K562 (cell line): ENCODE measurements around the gene GTPBP1. TPM values are rescaled to one million over a fixed set of nuclear protein-coding genes. Genes with fewer than 3 reads are reported as not detected.

Experiments
- ARNT ChIP-seq, 2 experiments: fragments of 450-650 bp; IDR thresholded peaks; 2 replicates each; pipeline ENCODE4 v1.6.1; 2016; ENCODE audit warnings: mild to moderate bottlenecking in 1 of 2
- CUX1 ChIP-seq: fragments of 200-800 bp; sonication (Bioruptor generic); IDR thresholded peaks from 2 replicates; pipeline ENCODE4 v1.6.1; 2016; ENCODE audit warnings: missing genetic modification characterization, missing compliant biosample characterization
- CXXC5 ChIP-seq: fragments of 250-450 bp; sonication (Bioruptor Pico); IDR thresholded peaks from 2 replicates; pipeline ENCODE4 v1.8.0; 2022; ENCODE audit warnings: inconsistent platforms, mild to moderate bottlenecking, moderate library complexity
- ELF1 ChIP-seq: fragments of 200-800 bp; sonication (Bioruptor generic); IDR thresholded peaks from 2 replicates; pipeline ENCODE4 v1.6.1; 2016; ENCODE audit warnings: missing genetic modification characterization, missing compliant biosample characterization
- MCM2 ChIP-seq: fragments of 450-650 bp; IDR thresholded peaks from 2 replicates; pipeline ENCODE4 v1.6.1; 2017; ENCODE audit warnings: low read depth, mild to moderate bottlenecking
- NCOA2 ChIP-seq, 2 experiments: fragments of 450-650 bp; IDR thresholded peaks; 2 replicates each; pipeline ENCODE4 v1.6.1; 2018; ENCODE audit warnings: mild to moderate bottlenecking in 2 of 2, moderate library complexity in 1 of 2; ENCODE audit not compliant: partially characterized antibody in 2 of 2
- SIX5 ChIP-seq, 2 experiments: IDR thresholded peaks; 2 replicates each; pipeline ENCODE4 v1.6.1; 2011; ENCODE audit warnings: low read length in 2 of 2, borderline replicate concordance in 1 of 2, low read depth in 1 of 2, mild to moderate bottlenecking in 1 of 2, moderate library complexity in 1 of 2; ENCODE audit not compliant: insufficient read depth in 1 of 2
- ZBTB11 ChIP-seq, 3 experiments: fragments of 200-800 bp in 1 of 3; fragments of 250-450 bp in 1 of 3; fragments of 450-650 bp in 1 of 3; sonication (Bioruptor Pico) in 1 of 3; sonication (Bioruptor generic) in 1 of 3; formaldehyde crosslinking in 1 of 3; IDR thresholded peaks; 2 replicates each; pipeline versions ENCODE4 v1.6.1 to v1.8.0; 2016 to 2022; ENCODE audit warnings: mild to moderate bottlenecking in 2 of 3, missing genetic modification characterization in 2 of 3, missing compliant biosample characterization in 1 of 3, moderate library complexity in 1 of 3
- ZKSCAN3 ChIP-seq: fragments of 250-450 bp; sonication (Bioruptor Pico); IDR thresholded peaks from 2 replicates; pipeline ENCODE4 v1.4.0; 2020
- ZNF134 ChIP-seq: fragments of 250-450 bp; sonication (Bioruptor Pico); conservative IDR thresholded peaks from 2 replicates; pipeline ENCODE4 v1.4.0; 2020
- ZNF146 ChIP-seq: IDR thresholded peaks from one replicate; pipeline ENCODE4 v1.6.1; 2018; ENCODE audit warnings: missing compliant biosample characterization; ENCODE audit not compliant: unreplicated experiment
- ZNF239 ChIP-seq: fragments of 250-450 bp; sonication (Bioruptor Pico); IDR thresholded peaks from 2 replicates; pipeline ENCODE4 v1.4.0; 2020; ENCODE audit warnings: mild to moderate bottlenecking
- ZNF639 ChIP-seq, 2 experiments: fragments of 200-800 bp in 1 of 2; sonication (Bioruptor generic) in 1 of 2; sonication (generic) in 1 of 2; formaldehyde crosslinking in 1 of 2; IDR thresholded peaks in 1 of 2; conservative IDR thresholded peaks in 1 of 2; 2 replicates each; pipeline versions ENCODE4 v1.5.0 to v1.6.1; 2016 to 2020; ENCODE audit warnings: missing compliant biosample characterization in 1 of 2, missing genetic modification characterization in 1 of 2, missing genetic modification reagents in 1 of 2
- ZNF830 ChIP-seq: fragments of 250-450 bp; sonication (Bioruptor Pico); IDR thresholded peaks from 2 replicates; pipeline ENCODE4 v1.5.0; 2021; ENCODE audit warnings: mild to moderate bottlenecking
- polyA plus RNA-seq, 8 experiments: library from polyadenylated mRNA; depleted of rRNA in 4 of 8; stranded (reverse) in 5 of 8; unstranded in 3 of 8; fragments of >200 nt; fragmentation: Nextera tagmentation in 2 of 8; fragmentation: Illumina TruSeq in 1 of 8; extraction: Ambion mirVana in 2 of 8; extraction: Trizol in 1 of 8; gene quantifications; 2 replicates each; pipeline versions ENCODE4 v1.2.1 to v1.2.3, GENCODE V29; 2011 to 2014; ENCODE audit warnings: inconsistent platforms in 1 of 8, missing spikeins in 1 of 8
- total RNA-seq, 7 experiments: library from RNA; depleted of rRNA in 6 of 7; stranded (reverse); fragments of >200 nt in 6 of 7; fragmentation: Illumina TruSeq in 2 of 7; extraction: Trizol in 2 of 7; gene quantifications; 2 replicates each; pipeline versions ENCODE4 v1.2.1 to v1.2.3, GENCODE V29; 2011 to 2021; ENCODE audit warnings: low replicate concordance in 1 of 7

The GTPBP1 gene
- total and polyA plus RNA-seq, 9 of the 15 experiments (the other 6 are each of a cell fraction or from before 2014, with no cell fraction given), result 0.83 to 53.2 (median 23.3) TPM

- TF ChIP-seq NCOA2 (IDR thresholded peaks at IDR 0.05; ENCODE audit: partially characterized antibody in 2 of 2) (no peak), SIX5 (IDR thresholded peaks at IDR 0.05; ENCODE audit: borderline replicate concordance in 1 of 2, insufficient read depth in 1 of 2, low read depth in 1 of 2, low read length in 2 of 2) (no peak), ZNF146 (no peak), ARNT (IDR thresholded peaks at IDR 0.05) (no peak), ZKSCAN3 (CRISPR knock-in tag) (no peak), CXXC5 (CRISPR knock-in tag) (peak; percentile 92), ZNF830 (CRISPR knock-in tag) (no peak), ZNF639 (CRISPR knock-in tag; conservative IDR thresholded peaks at IDR 0.05 in 1 of 2, IDR thresholded peaks at IDR 0.05 in 1 of 2) (peak in 1 of 2 experiments; percentile 68; a peak in 1 of 4 replicates), MCM2 (no peak), ZBTB11 (CRISPR knock-in tag; IDR thresholded peaks at IDR 0.05) (0 out of 6 replicates have a peak, but pooled peaks of 1 of the 3 experiments have one; percentile 39), ZNF239 (CRISPR knock-in tag) (no peak), ELF1 (no peak), CUX1 (CRISPR knock-in tag) (no peak), ZNF134 (CRISPR knock-in tag) (no peak)
Observed at GRCh38 chr22:38700789-38701628, 4.7 kb upstream of the GTPBP1 start, which contains the start of gene JOSD1 (continued).
